ENCODE data around the gene CALD1.

DNA sequence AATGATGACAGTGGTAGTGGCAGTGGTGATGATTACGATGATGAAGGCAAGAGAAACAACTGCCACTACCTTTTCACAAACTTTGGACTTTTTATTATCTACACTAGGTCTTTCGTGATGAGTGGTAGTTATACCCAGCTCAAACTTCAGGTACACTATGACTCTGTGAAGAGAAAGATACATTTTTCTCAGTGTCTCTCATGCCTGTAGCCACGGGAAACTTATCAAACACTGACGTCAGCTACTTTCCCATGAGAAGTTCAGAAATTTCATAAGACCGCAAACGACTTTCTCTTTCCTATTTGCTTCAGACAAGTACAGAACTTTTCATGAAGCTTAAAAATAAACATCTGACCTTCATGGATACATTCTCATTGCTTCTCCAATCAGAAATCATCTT lies 57.0 kb downstream of the CALD1 start:
- TF ChIP-seq ZNF629 (tag by site-specific recombination; IDR thresholded peaks at IDR 0.05) (no peak), ZBTB7A (tag by site-specific recombination; IDR thresholded peaks at IDR 0.05; ENCODE audit: low read depth) (no peak), SETDB1 (IDR thresholded peaks at IDR 0.05; ENCODE audit: insufficient read length, low read length) (no peak), YY1 (tag by site-specific recombination; IDR thresholded peaks at IDR 0.05) (no peak)
- TF ChIP-seq, protein P1, sequence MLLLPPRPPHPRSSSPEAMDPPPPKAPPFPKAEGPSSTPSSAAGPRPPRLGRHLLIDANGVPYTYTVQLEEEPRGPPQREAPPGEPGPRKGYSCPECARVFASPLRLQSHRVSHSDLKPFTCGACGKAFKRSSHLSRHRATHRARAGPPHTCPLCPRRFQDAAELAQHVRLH (tag by site-specific recombination; IDR thresholded peaks at IDR 0.05) = no peak
- TF ChIP-seq, protein P2, sequence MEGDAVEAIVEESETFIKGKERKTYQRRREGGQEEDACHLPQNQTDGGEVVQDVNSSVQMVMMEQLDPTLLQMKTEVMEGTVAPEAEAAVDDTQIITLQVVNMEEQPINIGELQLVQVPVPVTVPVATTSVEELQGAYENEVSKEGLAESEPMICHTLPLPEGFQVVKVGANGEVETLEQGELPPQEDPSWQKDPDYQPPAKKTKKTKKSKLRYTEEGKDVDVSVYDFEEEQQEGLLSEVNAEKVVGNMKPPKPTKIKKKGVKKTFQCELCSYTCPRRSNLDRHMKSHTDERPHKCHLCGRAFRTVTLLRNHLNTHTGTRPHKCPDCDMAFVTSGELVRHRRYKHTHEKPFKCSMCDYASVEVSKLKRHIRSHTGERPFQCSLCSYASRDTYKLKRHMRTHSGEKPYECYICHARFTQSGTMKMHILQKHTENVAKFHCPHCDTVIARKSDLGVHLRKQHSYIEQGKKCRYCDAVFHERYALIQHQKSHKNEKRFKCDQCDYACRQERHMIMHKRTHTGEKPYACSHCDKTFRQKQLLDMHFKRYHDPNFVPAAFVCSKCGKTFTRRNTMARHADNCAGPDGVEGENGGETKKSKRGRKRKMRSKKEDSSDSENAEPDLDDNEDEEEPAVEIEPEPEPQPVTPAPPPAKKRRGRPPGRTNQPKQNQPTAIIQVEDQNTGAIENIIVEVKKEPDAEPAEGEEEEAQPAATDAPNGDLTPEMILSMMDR (tag by site-specific recombination; IDR thresholded peaks at IDR 0.05) = no peak

Measured in HEK293 (cell line).